DND-41 (cell line): ENCODE data around the gene SDC4.

Source experiments
- ATAC-seq: fragments of 200-7000 bp; cut with Tn5 transposase; 3 replicates; pipeline ENCODE4 v1.9.1; 2021; ENCODE audit warnings: low read depth; ENCODE audit not compliant: insufficient read depth
- DNase-seq: peaks from one replicate; pipeline ENCODE4 v3.0.0-alpha.2; 2020
- H2AFZ ChIP-seq: 2 replicates; pipeline ENCODE4 v1.6.0; 2012; ENCODE audit warnings: low read depth, low read length
- H3K27ac ChIP-seq: 2 replicates; pipeline ENCODE4 v1.5.1; 2012; ENCODE audit warnings: low read length, inconsistent platforms
- H3K27me3 ChIP-seq: fragments of 200-600 bp; sonication (generic); 2 replicates; pipeline ENCODE4 v1.6.0; 2012; ENCODE audit warnings: low read length, mild to moderate bottlenecking, inconsistent platforms; ENCODE audit not compliant: insufficient read depth, poor library complexity
- H3K36me3 ChIP-seq: 2 replicates; pipeline ENCODE4 v1.5.1; 2012; ENCODE audit warnings: low read length, inconsistent platforms; ENCODE audit not compliant: insufficient read depth
- H3K4me1 ChIP-seq: 2 replicates; pipeline ENCODE4 v1.5.1; 2012; ENCODE audit warnings: mild to moderate bottlenecking, low read length; ENCODE audit not compliant: insufficient read depth
- H3K4me2 ChIP-seq: 2 replicates; pipeline ENCODE4 v1.6.0; 2012; ENCODE audit warnings: mild to moderate bottlenecking, moderate library complexity, low read length, inconsistent platforms; ENCODE audit not compliant: insufficient read depth
- H3K4me3 ChIP-seq, 2 experiments: fragments of 200-600 bp in 1 of 2; shearing (Covaris generic) in 1 of 2; 2 replicates each; pipeline ENCODE4 v1.5.1; 2012 to 2016; ENCODE audit warnings: inconsistent platforms in 2 of 2, low read length in 2 of 2, mild to moderate bottlenecking in 2 of 2, low read depth in 1 of 2, moderate library complexity in 1 of 2
- H3K79me2 ChIP-seq: 2 replicates; pipeline ENCODE4 v1.6.0; 2012; ENCODE audit warnings: low read length, inconsistent platforms; ENCODE audit not compliant: insufficient read depth
- H3K9ac ChIP-seq: 2 replicates; pipeline ENCODE4 v1.6.0; 2012; ENCODE audit warnings: low read depth, mild to moderate bottlenecking, inconsistent platforms, low read length, moderate library complexity
- H3K9me3 ChIP-seq: 2 replicates; pipeline ENCODE4 v1.5.1; 2012; ENCODE audit warnings: low read length, moderate library complexity, mild to moderate bottlenecking, inconsistent platforms; ENCODE audit not compliant: insufficient read depth, severe bottlenecking
- H4K20me1 ChIP-seq: 2 replicates; pipeline ENCODE4 v1.6.0; 2012; ENCODE audit warnings: low read length; ENCODE audit not compliant: insufficient read depth
- CTCF ChIP-seq: IDR thresholded peaks from 2 replicates; pipeline ENCODE4 v1.5.1; 2012; ENCODE audit warnings: borderline replicate concordance, low read length, moderate library complexity, mild to moderate bottlenecking; ENCODE audit not compliant: poor library complexity, severe bottlenecking; ENCODE audit errors: extremely low read depth
- EZH2 ChIP-seq: IDR thresholded peaks from 3 replicates; pipeline ENCODE4 v1.6.1; 2012; ENCODE audit warnings: borderline replicate concordance, low read depth, mild to moderate bottlenecking, moderate library complexity, low read length, inconsistent platforms; ENCODE audit not compliant: severe bottlenecking

The SDC4 gene

GRCh38 chr20:45282700-45283550 lies 65.3 kb downstream of the SDC4 start:
- Histone ChIP-seq H3K4me3 (no peak overlapping the region), H3K4me2 (no peak overlapping the region), H3K4me1 (no peaks in the 10 kb centered on the region), H2AFZ (no peak overlapping the region), H3K9ac (no peak overlapping the region), H3K9me3 (no peaks in the 10 kb centered on the region), H3K79me2 (no peaks in the 10 kb centered on the region), H3K27me3 (peaks cover 6% of the 10 kb centered on the region), H3K27ac (no peak overlapping the region), H3K36me3 (no peaks in the 10 kb centered on the region), H4K20me1 (no peaks in the 10 kb centered on the region)
- ATAC-seq (no peak), DNase-seq (no peak)
- TF ChIP-seq CTCF (no peak), EZH2 (no peak)

DNA sequence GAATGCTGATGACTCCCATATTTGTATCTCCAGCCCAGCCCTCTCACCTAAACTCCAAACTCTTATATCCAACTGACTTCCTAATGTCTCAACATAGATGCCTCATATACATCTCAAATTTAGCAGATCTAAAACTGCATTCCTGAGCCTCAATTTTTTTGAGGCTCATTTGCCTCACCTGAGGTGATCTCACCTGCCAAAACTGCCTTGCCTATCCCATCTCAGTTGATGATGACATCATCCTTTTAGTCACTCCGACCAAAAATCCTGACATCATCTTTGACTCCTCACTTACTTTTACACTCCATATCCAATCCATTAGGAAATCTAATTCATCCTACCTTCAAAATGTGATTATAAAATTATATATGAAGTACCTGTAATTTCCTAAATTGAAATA lies 68.2 kb downstream of the SDC4 start:
- Histone ChIP-seq H3K4me1 (no peaks in the 10 kb centered on the region), H3K36me3 (no peaks in the 10 kb centered on the region), H3K9ac (no peak overlapping the region), H2AFZ (no peak overlapping the region), H3K79me2 (no peaks in the 10 kb centered on the region), H3K4me2 (no peak overlapping the region), H4K20me1 (no peaks in the 10 kb centered on the region), H3K4me3 (no peak overlapping the region), H3K9me3 (no peaks in the 10 kb centered on the region), H3K27ac (no peak overlapping the region), H3K27me3 (peaks cover 11% of the 10 kb centered on the region)
- TF ChIP-seq CTCF: no peak
- TF ChIP-seq EZH2: no peak
- no peak for DNase-seq
- ATAC-seq: no peak

GRCh38 chr20:45275338-45275737 lies 72.9 kb downstream of the SDC4 start:
- TF ChIP-seq EZH2: no peak
- Histone ChIP-seq H3K9ac (no peak overlapping the region), H3K36me3 (no peaks in the 10 kb centered on the region), H3K79me2 (no peaks in the 10 kb centered on the region), H3K4me2 (no peak overlapping the region), H4K20me1 (no peaks in the 10 kb centered on the region), H3K27ac (no peak overlapping the region), H3K9me3 (no peaks in the 10 kb centered on the region), H3K4me3 (no peak overlapping the region), H3K4me1 (no peaks in the 10 kb centered on the region), H2AFZ (no peak overlapping the region), H3K27me3 (peaks cover 31% of the 10 kb centered on the region)
- ATAC-seq (no peak), DNase-seq (no peak)
